Heart left ventricle (tissue), 13 donors: ENCODE data around the gene GATA5.

Source experiments
- POLR2A ChIP-seq, 2 donors: fragments of 450-650 bp; IDR thresholded peaks; one replicate each; pipeline ENCODE4 v1.6.1; 2017; ENCODE audit warnings: antibody characterized with exemption in 2 of 2, mild to moderate bottlenecking in 2 of 2, moderate library complexity in 2 of 2
- TF ChIP-seq, protein P1 (sequence below), 12 donors: fragments of 200-600 bp; sonication (generic) in 4 of 12; IDR thresholded peaks; one replicate each; pipeline versions ENCODE4 v1.5.0 to v1.8.0; 2018 to 2022; ENCODE audit warnings: antibody characterized with exemption in 12 of 12, mild to moderate bottlenecking in 5 of 12
- donor health status: ischemic (EF 13 %, LVEDD 7.1; RV severe dilation, severe dysfunction).
- donor health status: DM: no; HTN: yes; CAD: no.
- donor health status: DM: no; HTN: no; CAD: no.
- donor health status: ischemic (EF 25% LVEDD 6.9; RV normal size, moderate dysfunction).
- donor health status: ischemic (EF 25% LVEDD 5.7; RV mildly dilated, moderate dysfunction).
- donor health status: ischemic (EF 35%, LVEDD 5.7; RV mildly dilated, moderate dysfunction).
- donor health status: nonischemic (EF 11% LVEDD 7.7; RV severe dilation, severe dysfunction).
- donor health status: DM: yes; HTN: yes; CAD: no.
- donor health status: PGD.
- donor health status: ischemic (EF 29% LVEDD 5.4; RV normal size, mild dysfunction).
- donor health status: nonischemic (EF 23%, LVEDD 6.1; RV moderate dilation, normal function).

DNA sequence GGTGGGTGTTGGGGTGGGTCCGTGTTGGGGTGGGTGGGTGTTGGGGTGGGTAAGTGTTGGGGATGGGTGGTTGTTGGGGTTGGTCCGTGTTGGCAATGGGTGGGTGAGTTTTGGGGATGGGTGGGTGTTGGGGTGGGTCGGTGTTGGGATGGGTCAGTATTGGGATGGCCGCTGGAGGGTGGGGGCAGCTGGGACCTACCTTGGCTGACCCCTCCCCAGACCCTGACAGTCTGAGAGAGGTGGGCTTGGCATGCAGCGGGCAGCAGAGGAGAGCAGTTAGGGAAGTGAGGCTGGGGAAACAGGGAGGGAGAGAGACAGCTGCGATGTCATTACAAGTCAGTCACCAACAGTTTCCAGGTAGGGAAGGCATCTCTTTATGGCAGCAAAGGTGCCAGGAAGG lies 23.1 kb upstream of the GATA5 start:
- TF ChIP-seq, protein P1, sequence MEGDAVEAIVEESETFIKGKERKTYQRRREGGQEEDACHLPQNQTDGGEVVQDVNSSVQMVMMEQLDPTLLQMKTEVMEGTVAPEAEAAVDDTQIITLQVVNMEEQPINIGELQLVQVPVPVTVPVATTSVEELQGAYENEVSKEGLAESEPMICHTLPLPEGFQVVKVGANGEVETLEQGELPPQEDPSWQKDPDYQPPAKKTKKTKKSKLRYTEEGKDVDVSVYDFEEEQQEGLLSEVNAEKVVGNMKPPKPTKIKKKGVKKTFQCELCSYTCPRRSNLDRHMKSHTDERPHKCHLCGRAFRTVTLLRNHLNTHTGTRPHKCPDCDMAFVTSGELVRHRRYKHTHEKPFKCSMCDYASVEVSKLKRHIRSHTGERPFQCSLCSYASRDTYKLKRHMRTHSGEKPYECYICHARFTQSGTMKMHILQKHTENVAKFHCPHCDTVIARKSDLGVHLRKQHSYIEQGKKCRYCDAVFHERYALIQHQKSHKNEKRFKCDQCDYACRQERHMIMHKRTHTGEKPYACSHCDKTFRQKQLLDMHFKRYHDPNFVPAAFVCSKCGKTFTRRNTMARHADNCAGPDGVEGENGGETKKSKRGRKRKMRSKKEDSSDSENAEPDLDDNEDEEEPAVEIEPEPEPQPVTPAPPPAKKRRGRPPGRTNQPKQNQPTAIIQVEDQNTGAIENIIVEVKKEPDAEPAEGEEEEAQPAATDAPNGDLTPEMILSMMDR (IDR thresholded peaks at IDR 0.05): no peak
- TF ChIP-seq POLR2A (IDR thresholded peaks at IDR 0.05): no peak
